ENCODE results near the gene VRK1. TPM values are rescaled to one million over a fixed set of nuclear protein-coding genes. Genes with fewer than 3 reads are reported as not detected.

The VRK1 gene
- total RNA-seq, 1 experiment from 2014 or later: 39.1 TPM

- intact Hi-C loops (cut with micrococcal nuclease): no loop called here
These were observed 128.8 kb downstream of the VRK1 start for GRCh38 chr14:96926001-96926400.

DNA sequence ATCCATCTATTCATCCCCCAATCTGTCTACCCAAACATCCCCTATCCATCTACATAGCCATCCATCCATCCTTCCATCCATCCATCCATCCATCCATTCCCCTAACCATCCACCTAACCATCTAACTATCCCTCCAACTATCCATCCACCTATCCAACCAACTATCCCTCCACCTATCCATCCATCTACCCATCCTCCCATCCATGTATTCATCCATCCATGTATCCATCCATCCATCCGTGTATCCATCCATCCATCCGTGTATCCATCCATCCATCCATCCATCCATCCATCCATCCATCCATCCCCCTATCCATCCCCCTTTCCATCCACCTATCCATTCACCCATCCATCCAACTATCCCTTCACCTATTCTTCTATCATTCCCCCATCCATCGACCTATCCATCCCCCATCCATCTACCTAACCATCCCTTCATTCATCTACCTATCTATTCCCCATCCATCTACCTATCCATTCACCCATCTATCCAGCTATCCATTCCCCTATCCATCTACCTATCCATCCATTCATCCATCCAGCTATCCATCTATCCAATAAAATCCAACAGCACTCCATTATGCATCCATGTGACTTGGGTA, 131.7 kb downstream of the VRK1 start:
- POLR2A ChIA-PET (ENCODE audit: unreplicated experiment): no interaction called here

More at GRCh38 chr14:96926001-96926400, 128.8 kb downstream of the VRK1 start:
- no TSS peak for BruUV-seq (replicated peaks)
- DNase-seq: no peak
- Histone ChIP-seq H3K79me2 (ENCODE audit: low read length) (no peaks in the 10 kb centered on the region), H3K4me2 (ENCODE audit: low read length) (no peak overlapping the region), H3F3A (ENCODE audit: low read length, unreplicated experiment) (no peaks in the 10 kb centered on the region), H4K20me1 (ENCODE audit: low read length) (no peaks in the 10 kb centered on the region), H3K27me3 (ENCODE audit: low read length) (no peaks in the 10 kb centered on the region), H3K27ac (ENCODE audit: low read length) (no peak overlapping the region), H2AFZ (ENCODE audit: low read length) (no peak overlapping the region), H3K9ac (ENCODE audit: low read length) (no peak overlapping the region), H3K9me3 (ENCODE audit: low read length) (no peaks in the 10 kb centered on the region), H3K4me3 (ENCODE audit: low read length) (no peak overlapping the region), H3K36me3 (ENCODE audit: low read depth, low read length) (no peaks in the 10 kb centered on the region), H3K9me2 (replicated peaks; ENCODE audit: low read length) (no peaks in the 10 kb centered on the region), H3K4me1 (ENCODE audit: insufficient read depth, low read length) (no peaks in the 10 kb centered on the region)
- POLR2A ChIA-PET (ENCODE audit: unreplicated experiment): no interaction called here
- no peak for TF ChIP-seq EZH2 (IDR thresholded peaks at IDR 0.05; ENCODE audit: low read length, unreplicated experiment)
- TF ChIP-seq CTCF (conservative IDR thresholded peaks at IDR 0.05; ENCODE audit: low read depth, low read length): no peak
- no peak for TF ChIP-seq EZH2phosphoT487 (IDR thresholded peaks at IDR 0.05; ENCODE audit: borderline replicate concordance, low read length)
- CTCF ChIA-PET: no interaction called here
- no peak for ATAC-seq

More for the DNA sequence above, 131.7 kb downstream of the VRK1 start:
- Histone ChIP-seq H3K4me3 (ENCODE audit: low read length) (no peak overlapping the region), H3F3A (ENCODE audit: low read length, unreplicated experiment) (no peaks in the 10 kb centered on the region), H3K27me3 (ENCODE audit: low read length) (no peaks in the 10 kb centered on the region), H3K4me2 (ENCODE audit: low read length) (no peak overlapping the region), H3K27ac (ENCODE audit: low read length) (no peak overlapping the region), H2AFZ (ENCODE audit: low read length) (no peak overlapping the region), H3K9ac (ENCODE audit: low read length) (no peak overlapping the region), H3K9me3 (ENCODE audit: low read length) (no peaks in the 10 kb centered on the region), H4K20me1 (ENCODE audit: low read length) (no peaks in the 10 kb centered on the region), H3K36me3 (ENCODE audit: low read depth, low read length) (no peaks in the 10 kb centered on the region), H3K79me2 (ENCODE audit: low read length) (no peaks in the 10 kb centered on the region), H3K4me1 (ENCODE audit: insufficient read depth, low read length) (no peaks in the 10 kb centered on the region), H3K9me2 (replicated peaks; ENCODE audit: low read length) (no peaks in the 10 kb centered on the region)
- CTCF ChIA-PET: no interaction called here
- no peak for DNase-seq
- no peak for TF ChIP-seq EZH2 (IDR thresholded peaks at IDR 0.05; ENCODE audit: low read length, unreplicated experiment)
- no peak for TF ChIP-seq EZH2phosphoT487 (IDR thresholded peaks at IDR 0.05; ENCODE audit: borderline replicate concordance, low read length)
- TF ChIP-seq CTCF (conservative IDR thresholded peaks at IDR 0.05; ENCODE audit: low read depth, low read length): no peak
- no peak for ATAC-seq
- intact Hi-C loops (cut with micrococcal nuclease): no loop called here
- no TSS peak for BruUV-seq (replicated peaks)

All from PC-3 (cell line).